GM18505 (cell line): ENCODE measurements around the gene TGFBR1.

Source experiments
- ATAC-seq: cut with Tn5 transposase; IDR thresholded peaks from one replicate; pipeline ENCODE4 v1.9.1; 2021; ENCODE audit not compliant: unreplicated experiment
- POLR2A ChIP-seq: IDR thresholded peaks from 4 replicates; pipeline ENCODE4 v1.6.1; 2011; ENCODE audit warnings: borderline replicate concordance; ENCODE audit not compliant: insufficient read depth, insufficient read length; ENCODE audit errors: extremely low read depth

TGFBR1 gene

GRCh38 chr9:99070681-99071080 is 34.2 kb upstream of the TGFBR1 start:
- ATAC-seq, result no peak
- TF ChIP-seq POLR2A, result no peak

GRCh38 chr9:99071313-99072039 is 33.4 kb upstream of the TGFBR1 start:
- no peak for ATAC-seq
- no peak for TF ChIP-seq POLR2A

- no peak for TF ChIP-seq POLR2A
These were observed 32.9 kb upstream of the TGFBR1 start for GRCh38 chr9:99072040-99072394.

GRCh38 chr9:99073347-99073746 is 31.6 kb upstream of the TGFBR1 start:
- TF ChIP-seq POLR2A, result no peak
- no peak for ATAC-seq

More at GRCh38 chr9:99072040-99072394, 32.9 kb upstream of the TGFBR1 start:
- ATAC-seq, result no peak

- no peak for ATAC-seq
- TF ChIP-seq POLR2A, result no peak
These were observed 30.7 kb upstream of the TGFBR1 start for GRCh38 chr9:99073985-99074901.

GRCh38 chr9:99074902-99075245 is 30.0 kb upstream of the TGFBR1 start:
- ATAC-seq, result no peak
- TF ChIP-seq POLR2A, result no peak

GRCh38 chr9:99075246-99075912 is 29.5 kb upstream of the TGFBR1 start:
- TF ChIP-seq POLR2A, result no peak
- ATAC-seq, result no peak

GRCh38 chr9:99076030-99076429 is 28.9 kb upstream of the TGFBR1 start:
- TF ChIP-seq POLR2A, result no peak
- ATAC-seq, result no peak

GRCh38 chr9:99076483-99077171 is 28.3 kb upstream of the TGFBR1 start:
- no peak for TF ChIP-seq POLR2A
- ATAC-seq, result no peak

GRCh38 chr9:99078717-99079116 is 26.2 kb upstream of the TGFBR1 start:
- ATAC-seq, result no peak
- no peak for TF ChIP-seq POLR2A

- no peak for TF ChIP-seq POLR2A
- ATAC-seq, result no peak
These were observed 25.4 kb upstream of the TGFBR1 start for GRCh38 chr9:99079542-99079941.

GRCh38 chr9:99083051-99083450 is 21.9 kb upstream of the TGFBR1 start:
- ATAC-seq, result no peak

More at GRCh38 chr9:99083051-99083450, 21.9 kb upstream of the TGFBR1 start:
- TF ChIP-seq POLR2A, result no peak
